ENCODE results near the gene MCM3AP. TPM values are rescaled to one million over a fixed set of nuclear protein-coding genes. Genes with fewer than 3 reads are reported as not detected.
"Not testable (repeated sequence)": the region's sequence is repeated elsewhere in the genome, so short reads cannot be mapped to it uniquely, and the experiment has no call there.

Gene MCM3AP
- polyA plus RNA-seq, 1 donor = 64.0 TPM

GRCh38 chr21:46239817-46240325 is 45.5 kb downstream of the MCM3AP start:
- DNase-seq = no peak

GRCh38 chr21:46237474-46237873 is 47.9 kb downstream of the MCM3AP start:
- DNase-seq = no peak

DNA sequence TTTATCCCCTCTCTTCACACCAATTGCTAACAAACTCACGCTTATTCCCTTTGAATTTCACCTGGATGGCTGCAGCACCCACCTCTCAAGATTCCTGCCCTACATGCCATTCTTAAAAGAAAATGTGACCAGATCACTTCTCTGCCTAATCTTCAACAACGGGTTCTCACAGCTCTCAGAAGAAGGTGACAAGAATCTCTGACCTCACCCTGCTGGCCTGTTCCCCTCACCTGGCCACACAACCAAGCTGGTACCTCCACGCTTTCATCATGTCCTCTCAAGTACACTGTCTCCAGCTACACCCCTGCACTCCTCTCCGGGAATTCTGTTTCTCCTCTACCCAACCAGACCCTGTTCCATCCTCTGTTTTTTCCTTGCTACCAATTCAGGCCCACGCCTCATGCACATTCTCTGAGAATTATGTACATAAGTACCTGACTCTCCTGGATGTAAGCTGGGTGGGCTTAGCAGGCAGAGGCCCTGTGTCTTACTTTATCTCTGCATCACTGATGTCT is 50.9 kb downstream of the MCM3AP start:
- no peak for DNase-seq

DNA sequence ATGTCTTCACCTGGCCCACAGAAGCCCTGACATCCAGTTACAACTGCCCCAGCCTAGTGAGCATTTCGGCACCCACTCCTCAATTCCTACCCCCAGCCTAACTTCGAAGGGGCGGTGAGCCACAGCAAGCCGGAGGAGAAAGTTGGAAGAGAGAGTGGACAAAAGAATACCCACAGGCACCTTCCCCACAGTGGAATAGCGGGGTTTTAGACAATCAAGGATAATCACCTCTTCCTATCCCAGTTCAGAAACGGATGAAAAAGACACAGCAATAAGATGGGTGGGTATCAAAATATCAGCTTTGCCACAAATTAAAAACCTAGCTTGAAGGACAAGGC is 55.5 kb downstream of the MCM3AP start:
- no peak for DNase-seq

DNA sequence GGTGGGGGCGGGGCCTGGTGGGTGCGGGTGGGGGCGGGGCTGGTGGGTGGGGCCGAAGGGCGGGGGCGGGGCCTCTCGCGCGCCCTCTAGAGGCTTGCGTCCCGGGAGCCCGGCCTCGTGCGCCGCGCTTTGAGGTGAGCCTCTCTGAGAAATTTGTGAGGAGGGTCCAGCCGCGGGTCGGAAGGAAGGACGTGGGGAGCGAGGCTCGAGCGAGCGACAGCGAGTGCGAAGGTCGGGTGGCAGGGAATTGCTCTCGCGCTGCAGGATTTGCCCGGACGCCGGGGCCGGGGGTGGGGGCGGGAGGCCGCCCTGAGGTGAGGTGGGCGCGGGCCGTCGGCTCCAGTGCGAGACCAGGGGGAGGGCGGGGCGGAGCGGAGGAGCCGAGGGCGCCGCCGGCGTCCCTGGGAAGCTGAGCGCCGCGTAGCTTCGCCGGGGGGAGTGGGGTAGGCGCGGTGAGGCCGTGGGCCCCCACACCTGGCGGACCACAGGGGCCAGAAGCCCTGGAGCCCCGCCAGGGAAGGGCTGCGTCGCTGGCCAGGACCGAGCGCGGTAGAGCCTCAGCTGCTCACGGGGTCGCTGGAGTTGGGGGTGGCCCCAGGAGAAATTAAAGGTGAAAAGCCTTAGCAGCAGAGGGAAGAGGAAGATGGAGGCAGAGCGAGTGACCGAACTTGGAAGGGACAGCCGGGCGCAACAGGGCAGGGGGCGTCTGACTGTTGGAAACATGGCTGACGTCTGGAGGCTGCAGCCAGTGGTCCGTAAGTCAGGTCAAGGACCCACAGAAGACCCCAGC is 56.1 kb downstream of the MCM3AP start:
- DNase-seq = peak; percentile 28

- peak; percentile 92 for DNase-seq
These were observed 56.9 kb downstream of the MCM3AP start, which contains the start of gene LSS for GRCh38 chr21:46228345-46229051. LSS (minus strand) TSS chr21:46228774; CDS start chr21:46228745, 29 bp downstream.

DNA sequence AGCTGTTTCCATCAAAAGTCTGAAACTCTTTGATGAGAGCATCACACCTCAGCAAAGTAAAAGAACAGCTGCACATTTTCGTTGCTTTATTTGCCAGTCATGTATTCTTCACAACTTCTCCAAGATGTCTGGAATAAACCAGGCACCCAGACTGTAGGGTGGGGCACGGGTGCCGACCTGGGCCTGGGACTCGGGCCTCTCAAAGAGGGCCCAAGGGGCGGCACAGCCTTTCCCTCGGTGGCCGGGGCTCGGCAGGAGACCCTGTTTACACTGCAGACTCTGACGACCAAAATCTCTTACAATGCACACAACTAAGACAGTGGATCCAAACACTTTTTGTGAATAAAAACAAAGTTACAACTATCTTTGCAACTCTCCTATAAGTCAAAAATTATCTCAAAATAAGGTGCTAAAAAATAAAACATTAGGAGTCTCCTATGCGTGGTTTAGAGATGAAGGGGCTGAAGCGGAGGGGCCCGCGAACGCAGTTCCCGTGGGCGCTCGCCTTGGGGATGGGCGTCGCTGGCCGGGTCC is 57.5 kb downstream of the MCM3AP start:
- DNase-seq = no peak

DNA sequence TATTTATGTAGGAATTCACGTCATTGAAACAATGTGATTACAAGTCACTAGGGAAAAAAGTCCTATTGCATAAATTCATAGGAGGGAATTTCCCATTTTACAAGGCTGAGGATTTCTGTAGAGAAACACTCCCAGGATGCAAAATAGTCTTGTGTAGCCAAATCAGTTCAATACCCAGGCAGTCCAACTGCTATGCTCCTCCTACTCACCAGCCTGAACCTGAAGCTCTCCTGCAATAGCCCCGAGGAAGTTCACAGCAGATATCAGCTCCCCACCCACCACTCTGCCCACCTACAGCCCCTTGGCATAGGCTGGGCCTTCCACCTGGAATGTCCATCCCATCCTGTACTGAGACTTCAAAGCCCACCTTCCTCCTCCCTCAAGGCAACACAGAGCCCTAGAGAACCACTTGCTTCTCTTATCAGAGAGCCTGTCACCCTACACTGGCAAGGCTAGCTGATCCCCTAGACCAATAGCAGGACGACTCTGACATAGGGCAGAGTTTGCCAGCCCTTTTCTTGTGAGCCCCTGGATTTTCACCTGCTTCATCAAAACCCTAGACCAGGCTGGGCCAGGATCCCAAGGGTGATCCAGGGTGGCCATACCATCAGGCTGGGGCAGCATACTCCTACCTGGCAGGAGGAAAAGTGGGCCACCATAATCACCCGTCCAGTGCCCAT is 58.4 kb downstream of the MCM3AP start:
- no peak for DNase-seq

- no peak for DNase-seq
These were observed 59.3 kb downstream of the MCM3AP start for GRCh38 chr21:46226146-46226545.

DNA sequence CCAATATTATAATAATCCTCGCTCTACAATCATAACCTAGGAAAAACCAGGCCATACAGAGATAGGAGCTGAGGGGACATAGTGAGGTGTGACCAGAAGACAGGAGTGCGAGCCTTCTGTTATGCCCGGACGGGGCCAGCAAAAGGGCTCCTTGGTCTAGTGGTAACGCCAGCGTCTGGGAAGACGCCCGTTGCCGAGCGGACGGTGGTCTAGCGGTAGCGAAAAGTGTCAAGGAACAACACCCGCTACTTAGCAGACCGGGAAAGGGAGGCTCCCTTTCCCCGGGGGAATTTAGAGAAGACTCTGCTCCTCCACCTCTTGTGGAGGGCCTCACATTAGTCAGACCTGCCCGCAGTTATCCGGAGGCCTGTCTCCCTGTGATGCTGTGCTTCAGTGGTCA is 61.8 kb downstream of the MCM3AP start:
- DNase-seq = not testable (repeated sequence)

DNA sequence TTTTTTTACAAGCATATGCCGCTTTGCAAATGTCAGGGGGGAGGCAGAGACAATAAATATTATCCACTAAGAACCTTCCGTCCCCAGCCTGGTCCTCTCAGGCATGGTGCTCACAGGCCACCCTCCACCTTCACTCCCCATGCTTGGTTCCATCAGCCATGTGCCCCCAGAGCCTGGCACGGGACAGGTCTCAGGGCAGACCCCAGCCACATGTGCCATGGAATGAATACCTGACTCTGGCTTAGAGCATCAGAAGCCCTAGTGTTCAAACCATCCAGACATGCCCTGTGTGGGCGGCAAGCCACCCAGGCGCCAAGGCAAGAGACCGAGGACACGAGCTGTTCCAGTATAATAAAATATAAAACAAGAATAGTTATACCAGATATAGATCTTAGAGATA is 62.2 kb downstream of the MCM3AP start:
- DNase-seq = no peak

DNA sequence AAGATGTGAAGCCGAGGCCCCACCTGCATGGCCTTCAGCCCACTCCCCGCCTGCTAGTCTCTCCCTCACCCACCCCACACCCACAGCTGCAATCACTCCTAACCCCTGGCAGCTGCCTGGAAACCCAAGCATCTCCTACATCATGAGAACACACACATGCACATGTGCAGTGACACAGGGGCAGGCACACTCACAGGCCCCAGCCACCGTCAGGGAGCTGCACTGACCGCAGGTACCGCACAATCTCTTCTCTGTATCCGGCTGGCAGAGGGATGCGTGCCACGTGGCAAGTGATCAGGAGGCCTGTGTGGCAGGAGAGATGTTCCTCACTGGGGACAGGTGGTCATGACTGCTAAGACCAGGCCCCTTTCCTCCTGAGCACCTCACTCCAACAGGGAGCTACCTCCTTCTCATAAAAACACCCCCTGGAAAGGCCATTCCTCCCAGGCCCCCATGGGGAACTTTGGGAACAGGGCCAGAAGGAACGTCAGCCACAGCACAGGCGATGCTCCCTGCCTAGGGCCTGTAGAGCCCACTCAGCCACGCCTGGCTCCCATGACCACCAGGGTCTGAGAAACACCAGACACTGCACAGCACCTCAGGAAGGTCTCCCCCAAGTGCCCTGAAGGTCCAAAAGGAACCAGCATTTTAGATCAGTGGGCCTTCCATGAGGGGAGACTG is 62.8 kb downstream of the MCM3AP start:
- DNase-seq = no peak

- no peak for DNase-seq
These were observed 63.6 kb downstream of the MCM3AP start for GRCh38 chr21:46221664-46222435.

DNA sequence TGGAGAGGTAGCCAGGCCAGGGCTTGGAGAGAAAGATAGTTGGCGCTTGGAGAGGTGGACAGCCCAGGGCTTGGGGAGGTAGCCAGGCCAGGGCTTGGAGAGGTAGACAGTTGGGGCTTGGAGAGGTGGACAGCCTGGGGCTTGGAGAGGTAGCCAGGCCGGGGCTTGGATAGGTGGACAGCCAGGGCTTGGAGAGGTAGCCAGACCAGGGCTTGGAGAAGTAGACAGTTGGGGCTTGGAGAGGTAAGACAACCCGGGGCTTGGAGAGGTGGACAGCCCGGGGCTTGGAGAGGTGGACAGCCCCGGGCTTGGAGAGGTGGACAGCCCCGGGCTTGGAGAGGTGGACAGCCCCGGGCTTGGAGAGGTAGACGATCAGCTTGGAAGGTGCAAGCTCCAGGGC is 64.6 kb downstream of the MCM3AP start:
- no peak for DNase-seq

GRCh38 chr21:46220275-46220810 is 65.1 kb downstream of the MCM3AP start:
- DNase-seq = no peak

DNA sequence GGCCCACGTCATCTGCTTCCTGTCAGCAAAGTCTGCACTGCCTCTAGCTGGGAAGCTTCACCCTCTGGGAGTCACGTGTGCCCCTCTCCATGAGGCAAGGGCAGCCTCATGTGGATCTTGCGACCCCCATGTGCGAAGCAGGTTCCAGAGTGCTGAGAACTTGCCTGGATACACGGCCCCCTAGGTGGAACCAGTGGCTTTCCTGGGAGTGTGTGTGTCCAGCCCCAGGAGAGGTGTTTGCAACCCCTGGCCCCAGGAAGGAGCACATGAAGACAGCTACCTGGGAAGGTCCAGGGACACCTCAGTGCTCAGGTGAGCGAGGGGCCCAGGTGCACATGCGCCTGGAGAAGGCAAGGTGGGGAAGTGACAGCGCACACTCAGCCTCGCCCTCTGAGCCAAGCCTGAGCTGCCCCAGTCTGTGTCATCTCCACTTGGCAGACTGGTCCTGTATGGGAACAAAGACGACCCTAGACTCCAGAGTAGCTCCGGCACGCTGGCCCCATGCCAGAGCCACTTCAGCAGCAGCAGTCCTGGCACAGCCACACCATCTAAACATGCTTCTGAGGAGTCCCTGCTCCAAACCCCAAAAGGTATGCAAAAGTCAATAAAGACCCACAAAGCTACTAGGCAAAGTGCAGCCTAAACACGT is 65.7 kb downstream of the MCM3AP start:
- no peak for DNase-seq

DNA sequence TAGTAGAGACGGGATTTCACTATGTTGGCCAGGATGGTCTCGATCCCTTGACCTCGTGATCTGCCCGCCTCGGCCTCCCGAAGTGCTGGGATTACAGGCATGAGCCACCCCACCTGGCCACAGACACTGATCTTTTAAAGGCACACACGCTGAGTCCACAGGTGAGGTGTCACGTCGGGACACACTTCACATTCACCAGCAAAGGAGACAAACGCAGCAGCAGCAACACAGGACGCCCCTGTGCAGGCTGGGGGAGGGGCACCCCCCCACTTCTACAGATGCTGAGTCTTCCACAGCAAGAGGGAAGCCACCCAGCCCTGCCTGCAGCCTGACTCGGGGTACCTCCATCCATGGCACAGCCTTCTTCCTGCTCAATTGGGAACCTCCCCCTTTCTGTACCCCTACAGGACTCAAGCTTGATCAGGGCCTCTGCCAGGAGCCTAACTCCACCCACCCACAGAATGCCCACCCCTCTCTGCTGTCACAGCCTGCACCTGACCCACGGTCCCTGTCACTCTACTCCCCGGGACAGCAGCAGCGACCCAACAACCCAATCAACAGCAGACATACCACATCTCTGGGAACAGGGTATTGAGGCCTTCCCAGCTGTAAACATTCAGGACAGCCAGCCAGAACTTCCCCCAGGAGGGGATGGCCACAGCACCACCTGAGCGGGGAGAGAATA is 66.4 kb downstream of the MCM3AP start:
- no peak for DNase-seq

- no peak for DNase-seq
These were observed 67.8 kb downstream of the MCM3AP start for GRCh38 chr21:46217511-46218196.

GRCh38 chr21:46216132-46216747 is 69.2 kb downstream of the MCM3AP start:
- no peak for DNase-seq
